ENCODE results near the gene DDI1.

DDI1 gene

GRCh38 chr11:104078245-104078644 lies 41.8 kb downstream of the DDI1 start:
- DNase-seq (ENCODE audit: low spot score): no peak

GRCh38 chr11:104078995-104079394 lies 42.6 kb downstream of the DDI1 start:
- DNase-seq (ENCODE audit: low spot score): no peak

GRCh38 chr11:104086621-104087020 lies 50.2 kb downstream of the DDI1 start:
- DNase-seq (ENCODE audit: low spot score): no peak
